Cardiac fibroblast (primary cell): ENCODE measurements around the gene AMMECR1.

ENCODE experiments used
- DNase-seq, 2 donors: peaks; one replicate each; pipeline versions ENCODE4 v3.0.0 to v3.0.0-alpha.2; 2010; ENCODE audit warnings: low read depth in 2 of 2
- H3K4me3 ChIP-seq, 2 donors: replicated peaks in 1 of 2; 1 replicate in 1 of 2; 2 replicates in 1 of 2; pipeline ENCODE4 v1.5.1; 2011; ENCODE audit warnings: low read depth in 2 of 2, low read length in 2 of 2, mild to moderate bottlenecking in 2 of 2, moderate library complexity in 1 of 2
- TF ChIP-seq, protein P1 (sequence below): IDR thresholded peaks from one replicate; pipeline ENCODE4 v1.5.1; 2011; ENCODE audit warnings: low read depth, mild to moderate bottlenecking, low read length, inconsistent platforms

The AMMECR1 gene

DNA sequence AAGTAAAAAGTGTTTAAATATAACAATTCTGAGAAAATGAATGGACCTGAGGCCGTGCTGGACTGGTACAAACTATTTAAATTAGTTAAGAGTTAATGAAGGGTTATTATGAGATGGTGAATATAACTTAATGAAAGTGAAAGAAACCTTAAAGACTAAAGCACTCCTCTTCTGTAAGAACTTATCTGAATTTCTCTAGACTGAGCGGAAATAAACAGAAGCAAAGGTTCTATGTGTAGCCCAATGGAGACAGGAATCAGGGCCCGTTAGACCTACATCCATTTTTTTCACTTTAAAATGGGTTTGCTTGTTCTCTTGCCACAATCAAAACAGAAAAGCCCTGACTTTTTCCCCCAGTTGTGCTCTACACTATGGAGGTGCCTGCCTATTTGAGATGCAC, 14.9 kb downstream of the AMMECR1 start:
- no peak for DNase-seq
- TF ChIP-seq, protein P1, sequence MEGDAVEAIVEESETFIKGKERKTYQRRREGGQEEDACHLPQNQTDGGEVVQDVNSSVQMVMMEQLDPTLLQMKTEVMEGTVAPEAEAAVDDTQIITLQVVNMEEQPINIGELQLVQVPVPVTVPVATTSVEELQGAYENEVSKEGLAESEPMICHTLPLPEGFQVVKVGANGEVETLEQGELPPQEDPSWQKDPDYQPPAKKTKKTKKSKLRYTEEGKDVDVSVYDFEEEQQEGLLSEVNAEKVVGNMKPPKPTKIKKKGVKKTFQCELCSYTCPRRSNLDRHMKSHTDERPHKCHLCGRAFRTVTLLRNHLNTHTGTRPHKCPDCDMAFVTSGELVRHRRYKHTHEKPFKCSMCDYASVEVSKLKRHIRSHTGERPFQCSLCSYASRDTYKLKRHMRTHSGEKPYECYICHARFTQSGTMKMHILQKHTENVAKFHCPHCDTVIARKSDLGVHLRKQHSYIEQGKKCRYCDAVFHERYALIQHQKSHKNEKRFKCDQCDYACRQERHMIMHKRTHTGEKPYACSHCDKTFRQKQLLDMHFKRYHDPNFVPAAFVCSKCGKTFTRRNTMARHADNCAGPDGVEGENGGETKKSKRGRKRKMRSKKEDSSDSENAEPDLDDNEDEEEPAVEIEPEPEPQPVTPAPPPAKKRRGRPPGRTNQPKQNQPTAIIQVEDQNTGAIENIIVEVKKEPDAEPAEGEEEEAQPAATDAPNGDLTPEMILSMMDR: no peak
- no peak overlapping the region for H3K4me3 ChIP-seq

DNA sequence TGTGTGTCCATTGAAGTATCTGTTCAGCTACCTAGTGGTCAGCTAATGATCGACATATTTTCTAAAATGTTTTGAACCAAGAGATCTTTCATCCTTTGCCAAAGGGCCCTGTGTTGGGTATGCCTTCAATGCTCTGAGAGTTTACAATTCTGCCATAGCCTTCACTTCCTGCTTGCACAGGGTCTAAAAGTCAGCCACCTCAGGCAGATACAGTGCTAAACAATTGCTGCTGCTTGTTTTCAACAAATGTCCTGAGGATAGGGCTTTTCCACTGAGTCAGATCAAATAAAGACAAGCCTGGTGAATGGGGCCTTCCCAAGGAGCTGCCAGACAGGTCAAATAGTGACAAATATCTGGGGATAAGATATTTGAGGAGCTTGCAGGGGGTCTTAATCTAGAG, 16.7 kb downstream of the AMMECR1 start:
- TF ChIP-seq, protein P1: no peak
- no peak for DNase-seq
- H3K4me3 ChIP-seq: no peak overlapping the region

DNA sequence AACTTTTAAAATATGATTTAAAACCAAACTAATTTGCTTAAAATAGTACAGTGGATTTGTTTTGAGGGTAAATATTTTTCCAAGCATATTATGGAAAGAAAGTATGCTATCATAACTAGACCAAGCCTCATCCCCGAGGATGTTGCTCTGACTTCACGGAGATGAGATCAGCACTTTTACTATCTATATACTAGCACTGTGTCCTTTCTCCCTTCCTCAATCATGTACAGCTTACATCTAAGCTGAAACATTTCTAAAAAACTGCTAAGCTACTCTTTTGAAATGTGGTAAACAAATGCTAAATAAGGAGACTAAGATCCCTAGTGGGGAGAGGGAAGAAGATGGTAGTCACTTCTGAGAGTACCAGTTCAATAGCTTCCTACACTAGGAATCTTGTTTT, 23.8 kb downstream of the AMMECR1 start:
- no peak overlapping the region for H3K4me3 ChIP-seq

DNA sequence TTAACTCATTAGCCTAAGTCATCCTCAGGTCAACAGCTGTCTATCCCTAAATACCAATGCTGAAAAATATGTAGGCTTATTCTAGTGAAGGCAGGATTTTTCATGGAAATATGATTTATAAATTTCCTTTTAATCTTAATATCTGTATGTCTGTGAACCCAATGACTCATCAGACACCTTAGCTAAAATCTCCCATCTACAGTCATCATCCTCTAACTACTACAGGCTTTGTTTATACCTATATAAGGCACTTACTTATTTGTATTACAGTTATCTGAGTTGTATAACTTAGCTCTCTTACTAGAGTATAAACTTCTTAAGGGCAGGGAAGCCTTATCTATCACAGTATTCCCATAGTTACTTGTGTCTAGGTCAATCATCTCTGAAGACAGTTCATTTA, 24.2 kb downstream of the AMMECR1 start:
- peak in 1 of 2 donors; percentile 49 for DNase-seq
- no peak overlapping the region for H3K4me3 ChIP-seq
- TF ChIP-seq, protein P1: no peak

More for the DNA sequence above, 23.8 kb downstream of the AMMECR1 start:
- DNase-seq: no peak
- TF ChIP-seq, protein P1: no peak

DNA sequence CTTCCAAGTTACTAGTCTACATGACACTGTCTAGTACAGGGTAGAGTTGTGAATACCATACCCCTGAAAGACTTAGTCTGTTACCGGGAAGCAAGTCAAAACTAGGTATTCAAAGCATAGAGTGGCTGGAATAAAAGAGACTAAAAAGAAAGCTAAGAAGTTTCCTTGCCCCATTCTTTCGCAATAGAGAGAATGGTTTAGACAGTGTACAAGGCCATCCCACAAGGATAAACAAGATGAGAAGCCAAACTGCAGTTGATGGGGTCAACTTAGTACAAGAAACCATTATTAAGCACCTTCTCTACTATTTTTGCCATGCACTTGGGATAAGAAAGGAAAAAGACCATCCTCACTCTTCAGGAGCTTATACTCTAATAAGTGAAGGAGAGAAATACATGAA, 30.3 kb downstream of the AMMECR1 start:
- no peak overlapping the region for H3K4me3 ChIP-seq
- TF ChIP-seq, protein P1: no peak
- peak; percentile 37 to 40 for DNase-seq

DNA sequence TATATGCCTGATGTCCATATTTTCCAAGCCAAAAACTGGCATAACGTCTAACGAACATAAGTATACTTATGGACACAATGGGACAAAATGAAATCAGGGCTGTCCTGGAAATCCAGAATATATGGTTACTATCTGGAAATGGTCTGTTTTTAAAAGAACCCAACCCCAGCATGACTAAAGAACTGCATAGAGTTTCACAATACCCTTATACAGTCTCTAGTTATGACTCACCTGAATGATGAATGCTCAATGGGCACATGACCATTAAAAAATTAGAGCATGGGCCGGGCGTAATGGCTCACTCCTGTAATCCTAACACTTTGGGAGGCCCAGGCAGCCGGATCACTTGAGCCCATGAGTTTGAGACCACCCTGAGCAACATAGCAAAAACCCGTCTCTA, 31.8 kb downstream of the AMMECR1 start:
- H3K4me3 ChIP-seq: no peak overlapping the region
- peak; percentile 82 to 91 for DNase-seq
- TF ChIP-seq, protein P1: no peak

DNA sequence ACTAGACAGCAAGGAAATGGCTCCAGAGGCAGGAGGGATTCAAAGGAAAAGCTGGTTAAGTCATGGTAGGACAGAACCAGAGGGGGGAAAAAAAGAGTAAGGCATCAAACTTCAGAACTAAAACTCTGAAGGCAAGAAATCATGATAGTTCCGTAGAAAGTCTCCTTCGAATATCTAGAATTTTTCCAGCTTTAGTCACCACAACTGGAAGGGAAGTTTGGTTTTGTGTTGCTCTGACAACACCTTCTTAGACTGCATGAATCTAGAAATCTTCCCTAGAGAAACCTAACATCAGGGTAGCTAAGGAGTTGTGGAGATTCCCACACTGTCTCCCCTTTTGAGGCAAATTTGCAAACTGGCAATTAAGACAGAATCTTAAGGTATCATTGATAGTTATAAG, 33.7 kb downstream of the AMMECR1 start:
- no peak overlapping the region for H3K4me3 ChIP-seq
- TF ChIP-seq, protein P1: no peak
- DNase-seq: peak; percentile 81 to 92
